NT2/D1 (cell line): Measurements from ENCODE around the gene CD96.
"Not testable (repeated sequence)": the region's sequence is repeated elsewhere in the genome, so short reads cannot be mapped to it uniquely, and the experiment has no call there.

Experiments used
- SUZ12 ChIP-seq: IDR thresholded peaks from 2 replicates; pipeline ENCODE4 v1.6.1; 2011; ENCODE audit not compliant: insufficient read length, insufficient read depth; ENCODE audit errors: extremely low read depth
- YY1 ChIP-seq: IDR thresholded peaks from 2 replicates; pipeline ENCODE4 v1.6.1; 2011; ENCODE audit not compliant: insufficient read length, insufficient read depth
- ZNF274 ChIP-seq: IDR thresholded peaks from 2 replicates; pipeline ENCODE4 v1.6.1; 2011; ENCODE audit warnings: mild to moderate bottlenecking, low read depth, low read length

DNA sequence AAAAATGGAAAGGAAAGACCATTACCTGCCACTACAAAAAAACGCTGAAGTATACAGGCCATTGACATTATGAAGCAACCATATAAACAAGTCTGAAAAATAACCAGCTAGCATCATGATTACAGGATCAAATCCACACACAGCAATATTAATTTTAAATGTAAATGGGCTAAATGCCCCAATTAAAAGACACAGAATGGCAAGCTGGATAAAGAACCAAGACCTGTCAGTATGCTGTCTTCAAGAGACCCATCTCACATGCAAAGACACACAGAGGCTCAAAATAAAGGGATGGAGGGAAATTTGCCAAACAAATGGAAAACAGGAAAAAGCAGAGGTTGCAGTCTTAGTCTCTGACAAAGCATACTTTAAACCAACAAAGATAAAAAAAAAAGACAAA lies 87.0 kb downstream of the CD96 start:
- TF ChIP-seq YY1, SUZ12, ZNF274: not testable (repeated sequence)
